ENCODE measurements around the gene OR2D2. TPM values are rescaled to one million over a fixed set of nuclear protein-coding genes. Genes with fewer than 3 reads are reported as not detected.

Gene OR2D2
- polyA plus RNA-seq, 1 donor (not counting 4 experiments of a cell fraction or from before 2014, with no cell fraction given), result 0.14 TPM

- H3K4me1 ChIP-seq (ENCODE audit: control insufficient read depth, extremely low read depth, insufficient read depth, low read length), result no peaks in the 10 kb centered on the region
- DNase-seq (ENCODE audit: low read depth, low spot score) (no peak), FAIRE-seq (no peak)
- no peaks in the 10 kb centered on the region for H4K20me1 ChIP-seq (ENCODE audit: control insufficient read depth, extremely low read depth, insufficient read depth, low read length)
- H3K9me3 ChIP-seq (ENCODE audit: control insufficient read depth, low read depth, low read length), result no peaks in the 10 kb centered on the region
- no peak overlapping the region for H2AFZ ChIP-seq (ENCODE audit: control insufficient read depth, low read length)
- no peak overlapping the region for H3K4me3 ChIP-seq (ENCODE audit: control insufficient read depth in 2 of 3, extremely low read depth in 1 of 3, insufficient read depth in 2 of 3, low read depth in 1 of 3, low read length in 3 of 3)
- H3K36me3 ChIP-seq (ENCODE audit: control insufficient read depth in 2 of 2, extremely low read depth in 1 of 2, insufficient read depth in 2 of 2, low read length in 2 of 2), result no peaks in the 10 kb centered on the region
- no peaks in the 10 kb centered on the region for H3K27me3 ChIP-seq (ENCODE audit: control insufficient read depth, extremely low read depth, insufficient read depth, low read length)
- H3K4me2 ChIP-seq (ENCODE audit: control insufficient read depth, extremely low read depth, insufficient read depth, low read depth, low read length), result no peak overlapping the region
- dilution Hi-C loops (cut with MboI; ENCODE audit: extremely low pct_ligation_motif_present, low sequenced_read_pairs), result no loop called here
- no peak overlapping the region for H3K27ac ChIP-seq (ENCODE audit: control insufficient read depth, insufficient read depth, low read length)
- H3K9me1 ChIP-seq (ENCODE audit: control insufficient read depth, extremely low read depth, insufficient read depth, low read length), result no peaks in the 10 kb centered on the region
- peaks cover 5% of the 10 kb centered on the region for H3K79me2 ChIP-seq (ENCODE audit: control insufficient read depth, insufficient read depth, low read length)
- no peak overlapping the region for H3K9ac ChIP-seq (ENCODE audit: control insufficient read depth, extremely low read depth, insufficient read depth, low read length)
- TF ChIP-seq EZH2 (IDR thresholded peaks at IDR 0.05; ENCODE audit: low read length), result no peak
- TF ChIP-seq CTCF (optimal IDR thresholded peaks at IDR 0.05 in 1 of 3, IDR thresholded peaks at IDR 0.05 in 1 of 3, conservative IDR thresholded peaks at IDR 0.05 in 1 of 3; ENCODE audit: extremely low read depth in 1 of 3, insufficient read depth in 2 of 3, low read length in 3 of 3), result no peak
Measured at GRCh38 chr11:6932145-6932544, 39.8 kb upstream of the OR2D2 start.

- no peaks in the 10 kb centered on the region for H3K27me3 ChIP-seq (ENCODE audit: control insufficient read depth, extremely low read depth, insufficient read depth, low read length)
- H3K79me2 ChIP-seq (ENCODE audit: control insufficient read depth, insufficient read depth, low read length), result peaks cover 5% of the 10 kb centered on the region
- H3K9ac ChIP-seq (ENCODE audit: control insufficient read depth, extremely low read depth, insufficient read depth, low read length), result no peak overlapping the region
- TF ChIP-seq EZH2 (IDR thresholded peaks at IDR 0.05; ENCODE audit: low read length) (no peak), CTCF (optimal IDR thresholded peaks at IDR 0.05 in 1 of 3, IDR thresholded peaks at IDR 0.05 in 1 of 3, conservative IDR thresholded peaks at IDR 0.05 in 1 of 3; ENCODE audit: extremely low read depth in 1 of 3, insufficient read depth in 2 of 3, low read length in 3 of 3) (no peak)
- H3K4me2 ChIP-seq (ENCODE audit: control insufficient read depth, extremely low read depth, insufficient read depth, low read depth, low read length), result no peak overlapping the region
- dilution Hi-C loops (cut with MboI; ENCODE audit: extremely low pct_ligation_motif_present, low sequenced_read_pairs), result no loop called here
- DNase-seq (ENCODE audit: low read depth, low spot score) (no peak), FAIRE-seq (no peak)
- H3K4me1 ChIP-seq (ENCODE audit: control insufficient read depth, extremely low read depth, insufficient read depth, low read length), result no peaks in the 10 kb centered on the region
- H3K27ac ChIP-seq (ENCODE audit: control insufficient read depth, insufficient read depth, low read length), result no peak overlapping the region
- H3K9me1 ChIP-seq (ENCODE audit: control insufficient read depth, extremely low read depth, insufficient read depth, low read length), result no peaks in the 10 kb centered on the region
- no peaks in the 10 kb centered on the region for H3K9me3 ChIP-seq (ENCODE audit: control insufficient read depth, low read depth, low read length)
- no peaks in the 10 kb centered on the region for H4K20me1 ChIP-seq (ENCODE audit: control insufficient read depth, extremely low read depth, insufficient read depth, low read length)
- no peaks in the 10 kb centered on the region for H3K36me3 ChIP-seq (ENCODE audit: control insufficient read depth in 2 of 2, extremely low read depth in 1 of 2, insufficient read depth in 2 of 2, low read length in 2 of 2)
- no peak overlapping the region for H2AFZ ChIP-seq (ENCODE audit: control insufficient read depth, low read length)
- no peak overlapping the region for H3K4me3 ChIP-seq (ENCODE audit: control insufficient read depth in 2 of 3, extremely low read depth in 1 of 3, insufficient read depth in 2 of 3, low read depth in 1 of 3, low read length in 3 of 3)
Measured at GRCh38 chr11:6931146-6931713, 38.9 kb upstream of the OR2D2 start.

Measured in keratinocyte (primary cell).